Cardiac muscle cell (in vitro differentiated cells and primary cell): ENCODE measurements around the gene ELF5. TPM values are rescaled to one million over a fixed set of nuclear protein-coding genes. Genes with fewer than 3 reads are reported as not detected.
A peak's percentile ranks its signal among the peaks of the same experiment; 100 is the strongest.

Experiments used
- DNase-seq, 2 donors: peaks; one replicate each; pipeline versions ENCODE4 v3.0.0 to v3.0.0-alpha.2; 2010 to 2017; ENCODE audit warnings: low read depth in 1 of 2, low spot score in 1 of 2
- H3K27ac ChIP-seq: fragments of 200-600 bp; sonication (generic); 2 replicates; pipeline ENCODE4 v1.5.1; 2016
- H3K27me3 ChIP-seq: fragments of 200-600 bp; sonication (generic); 2 replicates; pipeline ENCODE4 v1.6.0; 2016; ENCODE audit warnings: control low read depth
- H3K36me3 ChIP-seq: fragments of 200-600 bp; sonication (generic); 2 replicates; pipeline ENCODE4 v1.5.1; 2016; ENCODE audit warnings: control low read depth
- H3K4me1 ChIP-seq: fragments of 200-600 bp; sonication (generic); 2 replicates; pipeline ENCODE4 v1.8.1; 2017; ENCODE audit warnings: low read depth, mild to moderate bottlenecking, mixed run types
- H3K4me3 ChIP-seq: fragments of 200-600 bp; sonication (generic); 2 replicates; pipeline ENCODE4 v1.5.1; 2016; ENCODE audit warnings: mild to moderate bottlenecking
- H3K9me3 ChIP-seq: fragments of 200-600 bp; sonication (generic); 2 replicates; pipeline ENCODE4 v1.5.1; 2017; ENCODE audit warnings: low read depth, mild to moderate bottlenecking, control low read depth
- CTCF ChIP-seq: IDR thresholded peaks from 2 replicates; pipeline ENCODE4 v1.5.1; 2012; ENCODE audit warnings: low read depth, mild to moderate bottlenecking, low read length
- polyA plus RNA-seq: library from polyadenylated mRNA; unstranded; fragments of >200 nt; fragmentation: Nextera tagmentation; extraction: Ambion mirVana; gene quantifications from 2 replicates; pipeline ENCODE4 v1.2.1, GENCODE V29; 2016
- total RNA-seq: library from RNA; depleted of rRNA; stranded (reverse); fragments of >200 nt; gene quantifications from 2 replicates; pipeline ENCODE4 v1.2.3, GENCODE V29; 2016

Gene ELF5
- total and polyA plus RNA-seq, 2 experiments from 2014 or later: not detected

GRCh38 chr11:34493468-34493867 lies 20.1 kb downstream of the ELF5 start:
- H3K27me3 ChIP-seq: no peaks in the 10 kb centered on the region
- H3K27ac ChIP-seq: no peak overlapping the region
- no peak for TF ChIP-seq CTCF
- no peaks in the 10 kb centered on the region for H3K4me1 ChIP-seq
- no peak overlapping the region for H3K4me3 ChIP-seq
- no peaks in the 10 kb centered on the region for H3K9me3 ChIP-seq
- no peak for DNase-seq
- H3K36me3 ChIP-seq: no peaks in the 10 kb centered on the region

- DNase-seq: peak; percentile 78 to 81
These were observed 20.7 kb downstream of the ELF5 start for GRCh38 chr11:34492806-34493414.

GRCh38 chr11:34490304-34490703 lies 23.3 kb downstream of the ELF5 start:
- no peak overlapping the region for H3K27ac ChIP-seq
- no peak for DNase-seq

More at GRCh38 chr11:34492806-34493414, 20.7 kb downstream of the ELF5 start:
- Histone ChIP-seq H3K9me3 (no peaks in the 10 kb centered on the region), H3K27ac (no peak overlapping the region), H3K4me3 (no peak overlapping the region), H3K4me1 (no peaks in the 10 kb centered on the region), H3K27me3 (no peaks in the 10 kb centered on the region), H3K36me3 (no peaks in the 10 kb centered on the region)
- TF ChIP-seq CTCF: peak; percentile 63

GRCh38 chr11:34488855-34489557 lies 24.6 kb downstream of the ELF5 start:
- no peaks in the 10 kb centered on the region for H3K9me3 ChIP-seq
- no peak for DNase-seq
- TF ChIP-seq CTCF: no peak
- H3K36me3 ChIP-seq: no peaks in the 10 kb centered on the region
- H3K27me3 ChIP-seq: no peaks in the 10 kb centered on the region
- no peak overlapping the region for H3K27ac ChIP-seq
- no peak overlapping the region for H3K4me3 ChIP-seq
- no peaks in the 10 kb centered on the region for H3K4me1 ChIP-seq

More at GRCh38 chr11:34490304-34490703, 23.3 kb downstream of the ELF5 start:
- Histone ChIP-seq H3K36me3 (no peaks in the 10 kb centered on the region), H3K27me3 (no peaks in the 10 kb centered on the region), H3K4me1 (no peaks in the 10 kb centered on the region), H3K9me3 (no peaks in the 10 kb centered on the region), H3K4me3 (no peak overlapping the region)
- TF ChIP-seq CTCF: no peak

GRCh38 chr11:34487430-34487829 lies 26.2 kb downstream of the ELF5 start:
- no peak for DNase-seq
- TF ChIP-seq CTCF: no peak
- H3K4me3 ChIP-seq: no peak overlapping the region
- H3K4me1 ChIP-seq: no peaks in the 10 kb centered on the region
- H3K27ac ChIP-seq: no peak overlapping the region
- no peaks in the 10 kb centered on the region for H3K27me3 ChIP-seq
- H3K36me3 ChIP-seq: no peaks in the 10 kb centered on the region
- H3K9me3 ChIP-seq: no peaks in the 10 kb centered on the region
